MM.1S (cell line): ENCODE data around the gene GCLC.

Experiments
- DNase-seq: peaks from one replicate; pipeline ENCODE4 v3.0.0-alpha.2; 2015
- H2AFZ ChIP-seq: fragments of 300-600 bp; sonication (generic); 2 replicates; pipeline ENCODE4 v1.6.0; 2016; ENCODE audit warnings: antibody characterized with exemption, low read length
- H3F3A ChIP-seq: fragments of 300-600 bp; sonication (generic); 2 replicates; pipeline ENCODE4 v1.6.1; 2016; ENCODE audit warnings: mild to moderate bottlenecking, antibody characterized with exemption, low read length, moderate library complexity, mixed read lengths; ENCODE audit not compliant: insufficient read depth
- H3K27ac ChIP-seq: fragments of 300-600 bp; sonication (generic); 2 replicates; pipeline ENCODE4 v1.5.1; 2016; ENCODE audit warnings: mild to moderate bottlenecking, low read length
- H3K27me3 ChIP-seq: fragments of 300-600 bp; sonication (generic); replicated peaks from 2 replicates; pipeline ENCODE4 v1.6.0; 2016; ENCODE audit warnings: low read length; ENCODE audit not compliant: insufficient read depth
- H3K36me3 ChIP-seq: fragments of 300-600 bp; sonication (generic); replicated peaks from 2 replicates; pipeline ENCODE4 v1.6.1; 2016; ENCODE audit warnings: mild to moderate bottlenecking, low read length, mixed read lengths; ENCODE audit not compliant: insufficient read depth
- H3K4me1 ChIP-seq: fragments of 300-600 bp; sonication (generic); 2 replicates; pipeline ENCODE4 v1.6.1; 2016; ENCODE audit warnings: low read length, mixed read lengths
- H3K4me2 ChIP-seq: fragments of 300-600 bp; sonication (generic); 2 replicates; pipeline ENCODE4 v1.6.0; 2016; ENCODE audit warnings: low read depth, low read length
- H3K4me3 ChIP-seq: fragments of 300-600 bp; sonication (generic); 2 replicates; pipeline ENCODE4 v1.5.1; 2016; ENCODE audit warnings: low read length, mixed read lengths
- H3K79me2 ChIP-seq: fragments of 300-600 bp; sonication (generic); 2 replicates; pipeline ENCODE4 v1.6.1; 2016; ENCODE audit warnings: mixed run types, low read length, mixed read lengths
- H3K9ac ChIP-seq: fragments of 300-600 bp; sonication (generic); 2 replicates; pipeline ENCODE4 v1.6.1; 2016; ENCODE audit warnings: low read length, mixed read lengths
- H3K9me2 ChIP-seq: fragments of 300-600 bp; sonication (generic); replicated peaks from 2 replicates; pipeline ENCODE4 v1.6.1; 2016; ENCODE audit warnings: mild to moderate bottlenecking, low read length, mixed read lengths; ENCODE audit not compliant: insufficient read depth
- H3K9me3 ChIP-seq: fragments of 300-600 bp; sonication (generic); replicated peaks from 2 replicates; pipeline ENCODE4 v1.6.1; 2016; ENCODE audit warnings: mild to moderate bottlenecking, low read length, mixed read lengths; ENCODE audit not compliant: insufficient read depth
- H4K20me1 ChIP-seq: fragments of 300-600 bp; sonication (generic); 2 replicates; pipeline ENCODE4 v1.6.1; 2016; ENCODE audit warnings: mild to moderate bottlenecking, low read length, moderate library complexity, mixed read lengths; ENCODE audit not compliant: insufficient read depth
- CTCF ChIP-seq: fragments of 300-600 bp; sonication (generic); IDR thresholded peaks from 2 replicates; pipeline ENCODE4 v1.5.1; 2016; ENCODE audit warnings: antibody characterized with exemption, low read length, mixed read lengths
- EZH2 ChIP-seq: fragments of 300-600 bp; sonication (generic); optimal IDR thresholded peaks from 2 replicates; pipeline ENCODE3; 2017; ENCODE audit warnings: low read depth, mild to moderate bottlenecking, antibody characterized with exemption, low read length, mixed read lengths
- EZH2phosphoT487 ChIP-seq: fragments of 300-600 bp; sonication (generic); IDR thresholded peaks from 2 replicates; pipeline ENCODE4 v1.6.1; 2018; ENCODE audit warnings: antibody characterized with exemption, low read length

Gene GCLC

GRCh38 chr6:53585208-53585900 is 40.5 kb upstream of the GCLC start:
- no peak overlapping the region for H3K4me2 ChIP-seq
- no peaks in the 10 kb centered on the region for H3F3A ChIP-seq
- no peak for DNase-seq
- no peaks in the 10 kb centered on the region for H3K27me3 ChIP-seq
- TF ChIP-seq EZH2 (no peak), EZH2phosphoT487 (no peak), CTCF (no peak)
- H3K4me3 ChIP-seq = no peak overlapping the region
- no peaks in the 10 kb centered on the region for H3K9me2 ChIP-seq
- no peaks in the 10 kb centered on the region for H3K4me1 ChIP-seq
- no peaks in the 10 kb centered on the region for H3K9me3 ChIP-seq
- no peak overlapping the region for H3K27ac ChIP-seq
- H4K20me1 ChIP-seq = no peaks in the 10 kb centered on the region
- no peak overlapping the region for H3K9ac ChIP-seq
- no peak overlapping the region for H2AFZ ChIP-seq
- H3K36me3 ChIP-seq = no peaks in the 10 kb centered on the region
- H3K79me2 ChIP-seq = no peaks in the 10 kb centered on the region

GRCh38 chr6:53584726-53585125 is 39.8 kb upstream of the GCLC start:
- Histone ChIP-seq H3K36me3 (no peaks in the 10 kb centered on the region), H3K27me3 (no peaks in the 10 kb centered on the region), H3K9me3 (no peaks in the 10 kb centered on the region), H3F3A (no peaks in the 10 kb centered on the region), H2AFZ (no peak overlapping the region), H3K9me2 (no peaks in the 10 kb centered on the region), H3K79me2 (no peaks in the 10 kb centered on the region), H3K4me1 (no peaks in the 10 kb centered on the region), H3K9ac (no peak overlapping the region), H3K4me2 (no peak overlapping the region), H3K27ac (no peak overlapping the region), H4K20me1 (no peaks in the 10 kb centered on the region), H3K4me3 (no peak overlapping the region)
- DNase-seq = no peak
- no peak for TF ChIP-seq EZH2
- no peak for TF ChIP-seq CTCF
- TF ChIP-seq EZH2phosphoT487 = no peak

GRCh38 chr6:53583451-53583850 is 38.5 kb upstream of the GCLC start:
- Histone ChIP-seq H3K4me1 (no peaks in the 10 kb centered on the region), H3K27me3 (no peaks in the 10 kb centered on the region), H3K9ac (no peak overlapping the region), H3K4me2 (no peak overlapping the region), H3K4me3 (no peak overlapping the region), H3K9me2 (no peaks in the 10 kb centered on the region), H3K9me3 (no peaks in the 10 kb centered on the region), H2AFZ (no peak overlapping the region), H3K27ac (no peak overlapping the region), H3K36me3 (no peaks in the 10 kb centered on the region), H3F3A (no peaks in the 10 kb centered on the region), H3K79me2 (no peaks in the 10 kb centered on the region), H4K20me1 (no peaks in the 10 kb centered on the region)
- TF ChIP-seq EZH2 (no peak), EZH2phosphoT487 (no peak), CTCF (no peak)
- no peak for DNase-seq
